HUES48 (cell line): ENCODE measurements around the gene CREB5.

Source experiments
- H3K27ac ChIP-seq: one replicate; pipeline ENCODE4 v1.7.0; 2013; ENCODE audit warnings: low read depth, low read length, inconsistent platforms
- H3K27me3 ChIP-seq: 2 replicates; pipeline ENCODE4 v1.6.1; 2013; ENCODE audit warnings: mild to moderate bottlenecking, low read length; ENCODE audit not compliant: control insufficient read depth, insufficient read depth
- H3K36me3 ChIP-seq: 2 replicates; pipeline ENCODE4 v1.6.1; 2013; ENCODE audit warnings: low read length; ENCODE audit not compliant: control insufficient read depth, insufficient read depth
- H3K4me1 ChIP-seq: 2 replicates; pipeline ENCODE4 v1.6.1; 2013; ENCODE audit warnings: mild to moderate bottlenecking, low read length; ENCODE audit not compliant: control insufficient read depth, insufficient read depth
- H3K4me3 ChIP-seq: 2 replicates; pipeline ENCODE4 v1.5.1; 2013; ENCODE audit warnings: mild to moderate bottlenecking, low read depth, low read length
- H3K9ac ChIP-seq: 2 replicates; pipeline ENCODE4 v1.6.1; 2013; ENCODE audit warnings: mild to moderate bottlenecking, low read depth, low read length, moderate library complexity
- H3K9me3 ChIP-seq: 2 replicates; pipeline ENCODE4 v1.6.1; 2013; ENCODE audit warnings: low read length; ENCODE audit not compliant: control insufficient read depth, insufficient read depth

Gene CREB5

GRCh38 chr7:28643584-28644340, 231.4 kb downstream of the CREB5 start:
- H3K27me3 ChIP-seq = no peaks in the 10 kb centered on the region

GRCh38 chr7:28645866-28646265, 233.5 kb downstream of the CREB5 start:
- Histone ChIP-seq H3K9me3 (no peaks in the 10 kb centered on the region), H3K27ac (no peak overlapping the region), H3K27me3 (no peaks in the 10 kb centered on the region), H3K4me3 (no peak overlapping the region), H3K9ac (no peak overlapping the region), H3K36me3 (no peaks in the 10 kb centered on the region), H3K4me1 (peaks cover 21% of the 10 kb centered on the region)

More at GRCh38 chr7:28643584-28644340, 231.4 kb downstream of the CREB5 start:
- peaks cover 21% of the 10 kb centered on the region for H3K4me1 ChIP-seq
- no peak overlapping the region for H3K9ac ChIP-seq
- no peak overlapping the region for H3K27ac ChIP-seq
- no peaks in the 10 kb centered on the region for H3K36me3 ChIP-seq
- no peaks in the 10 kb centered on the region for H3K9me3 ChIP-seq
- H3K4me3 ChIP-seq = no peak overlapping the region

DNA sequence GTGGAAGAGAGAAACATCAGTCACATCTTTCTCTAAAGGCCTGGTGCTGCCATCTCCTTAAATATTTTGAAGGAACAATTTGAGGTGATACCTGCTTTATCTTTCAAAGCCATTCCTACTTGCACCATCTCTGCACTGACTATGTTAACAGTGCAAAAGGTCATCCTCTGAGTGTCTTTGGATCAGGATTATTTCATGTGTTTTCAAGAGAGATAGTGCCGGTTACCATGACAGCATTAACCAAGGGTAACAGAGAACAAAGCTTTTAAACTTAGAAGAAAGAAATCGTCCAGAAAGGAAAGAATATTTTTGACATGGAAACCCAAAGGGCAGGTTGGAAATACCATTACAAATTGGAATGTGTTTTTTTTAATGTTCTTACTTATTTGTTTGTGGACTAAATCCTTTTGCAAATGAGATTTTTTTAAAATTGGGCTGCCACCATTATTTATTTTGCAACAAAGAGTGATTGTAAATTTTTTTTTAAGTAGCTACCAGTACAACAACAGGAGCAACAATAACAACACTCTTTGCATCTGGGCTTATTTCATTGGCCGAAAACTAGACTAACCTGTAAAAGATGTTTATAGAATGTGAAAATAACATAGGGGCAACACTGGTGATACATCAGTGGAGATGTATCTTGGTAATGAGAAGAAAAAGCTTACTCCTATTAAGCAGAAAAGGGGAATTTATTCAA, 234.2 kb downstream of the CREB5 start:
- H3K4me1 ChIP-seq = peaks cover 21% of the 10 kb centered on the region
- H3K27me3 ChIP-seq = no peaks in the 10 kb centered on the region
- no peaks in the 10 kb centered on the region for H3K36me3 ChIP-seq
- H3K27ac ChIP-seq = no peak overlapping the region
- no peak overlapping the region for H3K4me3 ChIP-seq
- no peaks in the 10 kb centered on the region for H3K9me3 ChIP-seq
- no peak overlapping the region for H3K9ac ChIP-seq

- no peaks in the 10 kb centered on the region for H3K36me3 ChIP-seq
- H3K27me3 ChIP-seq = no peaks in the 10 kb centered on the region
- peaks cover 20% of the 10 kb centered on the region for H3K4me1 ChIP-seq
- H3K27ac ChIP-seq = no peak overlapping the region
- no peak overlapping the region for H3K4me3 ChIP-seq
- no peak overlapping the region for H3K9ac ChIP-seq
- no peaks in the 10 kb centered on the region for H3K9me3 ChIP-seq
Observed at GRCh38 chr7:28647076-28647421, 234.7 kb downstream of the CREB5 start.

DNA sequence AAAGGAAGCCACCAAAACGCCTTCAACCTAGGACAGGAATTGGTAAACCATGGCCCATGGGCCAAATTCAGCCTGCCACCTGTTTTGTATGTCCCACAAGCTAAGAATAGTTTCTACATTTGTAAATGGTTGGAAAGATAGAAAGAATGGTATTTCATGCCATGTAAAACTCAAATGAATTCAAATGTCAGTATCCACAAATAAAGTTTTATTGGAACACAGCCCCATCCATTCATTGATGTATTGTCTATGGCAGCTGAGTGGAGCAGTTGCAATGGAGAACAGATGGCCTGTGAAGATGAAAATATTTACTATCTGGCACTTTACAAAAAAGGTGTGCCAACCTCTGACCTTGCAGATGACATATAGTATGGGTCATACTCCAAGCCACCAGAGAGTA, 236.9 kb downstream of the CREB5 start:
- no peaks in the 10 kb centered on the region for H3K27me3 ChIP-seq
- no peaks in the 10 kb centered on the region for H3K36me3 ChIP-seq
- no peak overlapping the region for H3K4me3 ChIP-seq
- H3K9ac ChIP-seq = no peak overlapping the region
- no peak overlapping the region for H3K27ac ChIP-seq
- H3K9me3 ChIP-seq = no peaks in the 10 kb centered on the region
- H3K4me1 ChIP-seq = no peaks in the 10 kb centered on the region

GRCh38 chr7:28649811-28650210, 237.5 kb downstream of the CREB5 start:
- no peaks in the 10 kb centered on the region for H3K9me3 ChIP-seq
- H3K36me3 ChIP-seq = no peaks in the 10 kb centered on the region
- no peak overlapping the region for H3K4me3 ChIP-seq
- no peaks in the 10 kb centered on the region for H3K4me1 ChIP-seq
- H3K27me3 ChIP-seq = no peaks in the 10 kb centered on the region
- H3K27ac ChIP-seq = no peak overlapping the region
- H3K9ac ChIP-seq = no peak overlapping the region

DNA sequence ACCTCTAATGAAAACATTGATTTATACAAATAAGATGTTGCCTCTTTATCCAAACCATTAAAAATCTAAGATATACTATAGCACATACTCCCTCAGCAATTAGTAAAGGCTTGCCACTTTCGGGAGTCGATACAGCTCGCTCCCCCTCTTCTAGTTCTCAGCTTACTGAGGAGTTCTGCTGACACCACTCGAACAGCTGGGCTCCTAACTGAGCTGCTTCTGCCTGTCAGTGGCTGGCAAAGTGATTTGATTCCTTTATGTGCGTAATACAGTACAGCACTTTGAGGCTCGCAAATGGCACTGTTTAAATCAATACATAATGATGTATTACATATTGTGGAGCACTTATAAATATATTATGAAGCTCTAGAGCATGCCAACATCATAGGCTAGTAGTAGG, 241.8 kb downstream of the CREB5 start:
- H3K9ac ChIP-seq = no peak overlapping the region
- no peak overlapping the region for H3K27ac ChIP-seq
- no peaks in the 10 kb centered on the region for H3K9me3 ChIP-seq
- no peaks in the 10 kb centered on the region for H3K4me1 ChIP-seq
- H3K4me3 ChIP-seq = no peak overlapping the region
- H3K36me3 ChIP-seq = no peaks in the 10 kb centered on the region
- H3K27me3 ChIP-seq = no peaks in the 10 kb centered on the region

- no peaks in the 10 kb centered on the region for H3K27me3 ChIP-seq
- H3K4me1 ChIP-seq = no peaks in the 10 kb centered on the region
- no peak overlapping the region for H3K27ac ChIP-seq
- H3K9ac ChIP-seq = no peak overlapping the region
- no peaks in the 10 kb centered on the region for H3K36me3 ChIP-seq
- 0 out of 2 replicates have a peak, but pooled peaks cover 3% of the 10 kb centered on the region for H3K9me3 ChIP-seq
- H3K4me3 ChIP-seq = no peak overlapping the region
Observed at GRCh38 chr7:28656529-28656928, 244.2 kb downstream of the CREB5 start.

DNA sequence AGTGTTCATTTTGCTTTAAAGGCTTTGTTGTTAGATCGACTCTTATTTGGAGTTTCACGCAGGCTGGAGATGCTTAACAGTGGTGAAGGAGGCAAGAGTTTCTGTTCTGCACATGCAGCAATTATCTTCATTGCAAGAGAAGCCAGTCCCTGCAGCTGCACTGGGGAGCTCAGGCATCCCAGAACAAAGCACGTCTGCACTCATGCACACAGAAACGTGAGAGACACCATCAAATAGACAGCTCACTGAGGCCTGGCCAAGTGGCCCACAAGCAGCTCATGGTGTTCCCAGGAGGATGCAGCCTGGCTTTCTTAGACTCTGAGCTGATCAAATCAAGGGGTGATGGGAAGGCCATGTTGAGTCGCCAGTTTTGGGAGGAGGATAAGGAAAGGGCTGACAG, 246.1 kb downstream of the CREB5 start:
- Histone ChIP-seq H3K36me3 (no peaks in the 10 kb centered on the region), H3K27ac (no peak overlapping the region), H3K27me3 (no peaks in the 10 kb centered on the region), H3K9ac (no peak overlapping the region), H3K4me3 (no peak overlapping the region), H3K4me1 (no peaks in the 10 kb centered on the region), H3K9me3 (0 out of 2 replicates have a peak, but pooled peaks cover 3% of the 10 kb centered on the region)

DNA sequence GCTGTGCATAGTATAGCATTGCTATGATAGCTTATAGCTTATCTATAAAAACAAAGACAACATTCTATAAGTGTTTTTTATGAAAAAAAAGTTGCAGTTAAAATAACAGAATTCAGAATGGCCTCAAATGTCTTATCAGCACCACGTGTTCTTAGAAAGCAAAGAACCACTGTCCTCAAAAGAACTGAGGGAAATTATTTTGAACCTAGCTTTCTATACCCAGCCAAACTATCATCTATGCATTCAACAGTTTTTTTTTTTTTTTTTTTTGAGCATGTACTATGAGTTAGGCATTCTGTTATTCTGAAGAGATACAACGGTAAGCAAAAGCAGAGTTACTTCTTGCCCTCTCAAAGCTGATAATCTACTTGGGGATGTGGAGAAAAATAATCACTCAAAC, 247.8 kb downstream of the CREB5 start:
- no peak overlapping the region for H3K27ac ChIP-seq
- H3K9me3 ChIP-seq = 0 out of 2 replicates have a peak, but pooled peaks cover 3% of the 10 kb centered on the region
- no peak overlapping the region for H3K4me3 ChIP-seq
- H3K27me3 ChIP-seq = no peaks in the 10 kb centered on the region
- H3K9ac ChIP-seq = no peak overlapping the region
- H3K4me1 ChIP-seq = no peaks in the 10 kb centered on the region
- no peaks in the 10 kb centered on the region for H3K36me3 ChIP-seq

DNA sequence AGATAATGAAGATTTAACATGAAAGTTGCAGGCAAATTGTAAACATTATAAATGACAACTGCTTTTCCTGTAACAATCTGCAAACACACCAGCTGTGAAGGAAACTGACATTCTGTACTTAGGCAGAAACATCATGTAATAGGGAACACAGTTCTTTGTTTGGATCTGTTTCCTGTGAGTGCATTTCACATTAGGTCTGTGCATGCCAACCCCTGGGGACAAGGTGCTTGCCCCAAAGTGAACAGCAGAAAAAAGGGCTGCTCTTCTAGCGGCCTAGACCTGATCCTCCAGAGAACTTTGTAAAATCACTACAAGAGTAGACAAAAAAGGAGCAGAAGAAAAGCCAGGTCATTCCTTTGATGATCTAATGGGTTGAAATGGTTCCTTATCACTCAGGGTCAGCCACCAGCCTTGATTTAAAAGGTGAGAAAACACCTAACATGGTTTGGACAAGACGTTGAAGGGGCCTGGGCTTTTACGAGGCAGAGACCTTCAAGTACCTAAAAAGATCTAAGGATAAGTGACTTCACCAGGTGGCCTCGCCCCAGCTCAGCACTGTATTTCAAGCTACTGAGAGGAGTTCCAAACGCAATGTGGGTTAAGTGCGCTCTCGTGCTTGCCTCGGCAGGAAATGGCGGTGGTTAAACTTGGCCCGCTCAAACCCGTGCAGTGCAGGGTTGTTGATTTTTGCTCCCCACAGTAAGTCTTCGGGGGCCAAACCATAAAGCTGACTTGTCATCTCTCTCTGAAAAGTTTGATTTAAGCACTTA, 249.7 kb downstream of the CREB5 start:
- no peaks in the 10 kb centered on the region for H3K4me1 ChIP-seq
- no peak overlapping the region for H3K4me3 ChIP-seq
- H3K27ac ChIP-seq = no peak overlapping the region
- no peak overlapping the region for H3K9ac ChIP-seq
- 0 out of 2 replicates have a peak, but pooled peaks cover 3% of the 10 kb centered on the region for H3K9me3 ChIP-seq
- no peaks in the 10 kb centered on the region for H3K36me3 ChIP-seq
- H3K27me3 ChIP-seq = no peaks in the 10 kb centered on the region
